A375 (cell line): Measurements from ENCODE around the gene PPP1R3E. TPM values are rescaled to one million over a fixed set of nuclear protein-coding genes. Genes with fewer than 3 reads are reported as not detected.

ENCODE experiments used
- small RNA-seq: library from RNA; depleted of rRNA; stranded (forward); fragments of <200 nt; gene quantifications from one replicate; pipeline ENCODE3, GENCODE V24; 2014
- total RNA-seq: library from RNA; depleted of rRNA; stranded (reverse); fragments of >200 nt; shearing (Covaris generic); gene quantifications from 2 replicates; pipeline ENCODE4 v1.2.3, GENCODE V29; 2014; rRNA removed

Gene PPP1R3E
- 1.9 and 2.3 TPM in 2 replicates for total RNA-seq

DNA sequence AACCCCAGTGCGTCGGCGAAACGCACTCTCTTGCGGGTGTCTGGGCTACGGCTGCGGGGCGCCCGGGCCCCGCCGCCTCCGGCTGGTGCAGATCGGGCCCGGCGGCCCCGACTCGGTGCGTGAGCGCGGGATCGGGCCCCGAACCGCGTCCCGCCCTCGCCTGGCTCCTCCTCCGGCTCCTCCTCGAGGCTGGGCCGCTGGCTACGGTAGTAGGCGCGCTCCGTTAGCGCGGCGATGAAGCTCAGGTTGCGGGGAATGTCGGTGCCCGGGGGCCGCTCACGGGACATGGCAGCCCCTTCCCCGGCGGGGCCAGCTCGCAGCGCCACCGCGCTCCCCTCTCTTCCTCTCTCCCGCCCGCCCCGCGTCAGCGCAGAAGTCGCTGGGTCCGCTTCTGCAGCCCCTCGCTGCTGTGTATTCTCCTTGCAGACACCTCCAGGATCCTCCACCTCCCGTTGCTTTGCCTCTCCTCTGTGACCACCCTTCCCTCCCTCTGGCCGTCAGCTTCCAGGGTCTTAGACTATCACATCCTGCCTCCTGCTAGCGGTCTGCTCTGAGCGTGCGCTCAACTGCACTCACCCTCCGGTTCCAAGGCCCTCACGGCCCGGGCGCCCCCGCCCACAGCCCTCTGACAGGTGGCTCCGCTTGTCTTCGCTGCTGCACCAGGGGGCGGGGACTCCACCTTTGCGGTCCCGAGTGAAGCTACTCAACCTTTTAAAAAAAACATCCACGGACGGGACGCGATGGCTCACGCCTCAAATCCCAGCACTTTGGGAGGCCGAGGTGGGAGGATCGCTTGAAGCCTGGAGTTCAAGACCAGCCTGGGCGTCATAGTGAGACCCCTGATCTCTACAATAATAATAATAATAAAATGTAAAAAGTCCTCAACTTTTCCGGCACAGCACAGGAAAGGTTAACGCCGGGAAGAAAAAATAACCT is at the start of gene PPP1R3E:
Gene PPP1R3E (minus strand): TSS at position 570 of the 936 bp plus-strand sequence. CDS start 283 bp downstream, at position 287.

GRCh38 chr14:23320584-23321571 is 18.2 kb upstream of the PPP1R3E start, which contains the start of gene PABPN1:
TSS of gene PABPN1 (plus strand) at chr14:23321457. CDS start at chr14:23321470, 13 bp downstream.

DNA sequence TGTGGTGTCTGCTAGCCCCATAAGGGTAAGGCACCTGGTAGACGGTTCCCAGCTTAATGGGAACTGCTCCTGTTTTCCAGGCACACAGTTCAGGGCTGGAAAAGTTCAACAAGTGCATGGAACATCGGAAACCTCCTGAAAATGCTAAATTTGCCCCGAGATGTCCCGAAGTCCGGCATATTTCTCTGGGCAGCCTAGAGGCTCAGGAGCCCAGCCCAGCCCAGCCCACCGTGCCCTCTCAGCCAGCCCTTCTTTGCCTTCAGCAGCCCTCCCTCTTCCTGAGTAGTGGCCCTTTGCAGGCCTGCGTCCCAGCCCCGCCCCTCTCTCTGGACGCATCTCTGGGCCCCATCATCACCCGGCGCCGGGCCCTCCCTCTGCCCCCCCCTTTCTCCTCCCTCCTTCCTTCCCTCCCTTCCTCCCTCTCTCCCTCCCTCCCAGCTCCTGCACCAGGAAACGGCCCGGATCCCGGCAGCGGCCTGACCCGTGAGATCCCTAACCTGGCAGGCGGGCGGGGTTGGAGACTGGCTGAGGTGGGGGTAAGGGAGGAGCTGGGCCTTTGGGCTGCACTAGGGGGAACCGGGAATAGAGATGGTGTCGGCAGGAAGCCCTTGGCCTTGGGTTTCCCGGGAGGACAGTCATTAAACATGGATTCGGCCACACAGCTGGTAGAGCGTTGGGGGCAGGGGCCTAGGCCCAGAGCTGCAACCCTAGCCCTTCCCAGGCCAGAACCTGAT is 3.9 kb upstream of the PPP1R3E start, which contains the start of gene BCL2L2:
Gene BCL2L2 (plus strand): TSS at position 422 of the 734 bp plus-strand sequence. CDS start 935 bp downstream, outside the sequence.

GRCh38 chr14:23286020-23286901 is 16.4 kb downstream of the PPP1R3E start, which contains the start of gene HOMEZ:
TSS of gene HOMEZ (minus strand) at chr14:23286132. CDS start at chr14:23285952, 180 bp downstream.

Small RNA genes lying within 50 kb of the gene (small RNA-seq; reads per million reads assigned to genes)
- gene RNU6-1046P = not detected

Other genes starting within 250 kb of the PPP1R3E start
- gene CDH24, start 245.3 kb downstream of the PPP1R3E start, total RNA-seq = 7.8 and 8.1 TPM in 2 replicates
- 87.0 and 102 TPM in 2 replicates for gene ACIN1, start 207.7 kb downstream of the PPP1R3E start, total RNA-seq
- gene C14orf119, start 207.4 kb downstream of the PPP1R3E start, total RNA-seq = 29.7 and 29.8 TPM in 2 replicates
- gene CIROP, start 197.9 kb downstream of the PPP1R3E start, total RNA-seq = not detected in 2 replicates
- not detected in 2 replicates for gene CEBPE, start 183.6 kb downstream of the PPP1R3E start, total RNA-seq
- gene SLC7A8, start 119.2 kb downstream of the PPP1R3E start, total RNA-seq = 1.0 TPM in 1 of 2 replicates, not detected in the other
- gene RNF212B, start 64.9 kb downstream of the PPP1R3E start, total RNA-seq = not detected in 2 replicates
- 0.87 and 1.4 TPM in 2 replicates for gene HOMEZ, start 16.7 kb downstream of the PPP1R3E start, total RNA-seq
- gene BCL2L2, start 4.0 kb upstream of the PPP1R3E start, total RNA-seq = 16.5 and 29.4 TPM in 2 replicates
- gene PABPN1, start 18.6 kb upstream of the PPP1R3E start, total RNA-seq = 61.8 and 73.0 TPM in 2 replicates
- gene SLC22A17, start 50.0 kb upstream of the PPP1R3E start, total RNA-seq = 0.64 and 2.1 TPM in 2 replicates
- not detected in 2 replicates for gene EFS, start 62.3 kb upstream of the PPP1R3E start, total RNA-seq
- gene IL25, start 70.0 kb upstream of the PPP1R3E start, total RNA-seq = not detected in 2 replicates
- 0.64 and 0.98 TPM in 2 replicates for gene CMTM5, start 74.2 kb upstream of the PPP1R3E start, total RNA-seq
- not detected in 2 replicates for gene MYH6, start 105.4 kb upstream of the PPP1R3E start, total RNA-seq
- gene MYH7, start 132.8 kb upstream of the PPP1R3E start, total RNA-seq = not detected in 2 replicates
- 74.9 and 83.3 TPM in 2 replicates for gene NGDN, start 166.8 kb upstream of the PPP1R3E start, total RNA-seq
- gene ZFHX2, start 248.9 kb upstream of the PPP1R3E start, total RNA-seq = 0.26 and 1.5 TPM in 2 replicates